ENCODE results near the gene SIRT7. TPM values are rescaled to one million over a fixed set of nuclear protein-coding genes. Genes with fewer than 3 reads are reported as not detected.

Gene SIRT7
- total RNA-seq = 3.7 TPM

GRCh38 chr17:81917565-81918332, at the start of gene SIRT7:
Gene SIRT7, minus strand, starts transcription at chr17:81918176. Its CDS starts 45 bp downstream, at chr17:81918131.
- Histone ChIP-seq H3K27ac (ENCODE audit: low read depth, low read length) (peak within 1 kb of the TSS; percentile 7), H3K9me3 (ENCODE audit: control insufficient read depth in 3 of 3, low read length in 3 of 3) (no peaks in the 10 kb centered on the region), H3K4me1 (ENCODE audit: control insufficient read depth in 3 of 3, insufficient read depth in 3 of 3, low read length in 3 of 3) (peaks cover 47 to 66% (median 51%) of the 10 kb centered on the region in 3 donors), H3K36me3 (ENCODE audit: control insufficient read depth in 3 of 3, insufficient read depth in 3 of 3, low read length in 3 of 3) (peaks cover 48 to 58% (median 56%) of the 10 kb centered on the region in 3 donors), H3K27me3 (ENCODE audit: control insufficient read depth in 3 of 3, insufficient read depth in 3 of 3, low read length in 3 of 3) (no peaks in the 10 kb centered on the region), H3K9ac (ENCODE audit: low read depth in 1 of 3, low read length in 3 of 3) (peak within 1 kb of the TSS; percentile 53 to 84 (median 57)), H3K4me3 (ENCODE audit: low read length in 3 of 3) (peak within 1 kb of the TSS; percentile 40 to 79 (median 71))

- Histone ChIP-seq H3K36me3 (ENCODE audit: control insufficient read depth in 3 of 3, insufficient read depth in 3 of 3, low read length in 3 of 3) (no peaks in the 10 kb centered on the region), H3K9ac (ENCODE audit: low read depth in 1 of 3, low read length in 3 of 3) (peak overlapping the region in 1 of 3 donors; percentile 14), H3K4me3 (ENCODE audit: low read length in 3 of 3) (no peak overlapping the region), H3K27ac (ENCODE audit: low read depth, low read length) (no peak overlapping the region), H3K9me3 (ENCODE audit: control insufficient read depth in 3 of 3, low read length in 3 of 3) (no peaks in the 10 kb centered on the region), H3K27me3 (ENCODE audit: control insufficient read depth in 3 of 3, insufficient read depth in 3 of 3, low read length in 3 of 3) (peaks cover 7 to 15% (median 13%) of the 10 kb centered on the region in 3 donors), H3K4me1 (ENCODE audit: control insufficient read depth in 3 of 3, insufficient read depth in 3 of 3, low read length in 3 of 3) (peaks cover 25 to 32% (median 29%) of the 10 kb centered on the region in 3 donors)
Measured at GRCh38 chr17:81967244-81967532, 49.2 kb upstream of the SIRT7 start.

GRCh38 chr17:81966343-81967243, 48.6 kb upstream of the SIRT7 start:
- H3K27ac ChIP-seq (ENCODE audit: low read depth, low read length) = no peak overlapping the region
- peaks cover 28 to 36% (median 32%) of the 10 kb centered on the region in 3 donors for H3K4me1 ChIP-seq (ENCODE audit: control insufficient read depth in 3 of 3, insufficient read depth in 3 of 3, low read length in 3 of 3)
- H3K9me3 ChIP-seq (ENCODE audit: control insufficient read depth in 3 of 3, low read length in 3 of 3) = no peaks in the 10 kb centered on the region
- H3K4me3 ChIP-seq (ENCODE audit: low read length in 3 of 3) = no peak overlapping the region
- H3K36me3 ChIP-seq (ENCODE audit: control insufficient read depth in 3 of 3, insufficient read depth in 3 of 3, low read length in 3 of 3) = no peaks in the 10 kb centered on the region
- no peak overlapping the region for H3K9ac ChIP-seq (ENCODE audit: low read depth in 1 of 3, low read length in 3 of 3)
- H3K27me3 ChIP-seq (ENCODE audit: control insufficient read depth in 3 of 3, insufficient read depth in 3 of 3, low read length in 3 of 3) = peaks cover 13 to 17% (median 13%) of the 10 kb centered on the region in 3 donors

GRCh38 chr17:81964081-81964849, 46.3 kb upstream of the SIRT7 start:
- no peaks in the 10 kb centered on the region for H3K9me3 ChIP-seq (ENCODE audit: control insufficient read depth in 3 of 3, low read length in 3 of 3)
- peaks cover 28 to 39% (median 38%) of the 10 kb centered on the region in 3 donors for H3K4me1 ChIP-seq (ENCODE audit: control insufficient read depth in 3 of 3, insufficient read depth in 3 of 3, low read length in 3 of 3)
- no peak overlapping the region for H3K4me3 ChIP-seq (ENCODE audit: low read length in 3 of 3)
- H3K27ac ChIP-seq (ENCODE audit: low read depth, low read length) = no peak overlapping the region
- peaks cover 19 to 25% (median 21%) of the 10 kb centered on the region in 3 donors for H3K27me3 ChIP-seq (ENCODE audit: control insufficient read depth in 3 of 3, insufficient read depth in 3 of 3, low read length in 3 of 3)
- no peaks in the 10 kb centered on the region for H3K36me3 ChIP-seq (ENCODE audit: control insufficient read depth in 3 of 3, insufficient read depth in 3 of 3, low read length in 3 of 3)
- H3K9ac ChIP-seq (ENCODE audit: low read depth in 1 of 3, low read length in 3 of 3) = no peak overlapping the region

GRCh38 chr17:81962499-81963441, 44.8 kb upstream of the SIRT7 start:
- Histone ChIP-seq H3K27me3 (ENCODE audit: control insufficient read depth in 3 of 3, insufficient read depth in 3 of 3, low read length in 3 of 3) (peaks cover 23 to 39% (median 33%) of the 10 kb centered on the region in 3 donors), H3K27ac (ENCODE audit: low read depth, low read length) (peak overlapping the region; percentile 73), H3K4me1 (ENCODE audit: control insufficient read depth in 3 of 3, insufficient read depth in 3 of 3, low read length in 3 of 3) (peaks cover 21 to 37% (median 34%) of the 10 kb centered on the region in 3 donors), H3K9ac (ENCODE audit: low read depth in 1 of 3, low read length in 3 of 3) (peak overlapping the region; percentile 57 to 76 (median 64)), H3K9me3 (ENCODE audit: control insufficient read depth in 3 of 3, low read length in 3 of 3) (no peaks in the 10 kb centered on the region), H3K36me3 (ENCODE audit: control insufficient read depth in 3 of 3, insufficient read depth in 3 of 3, low read length in 3 of 3) (no peaks in the 10 kb centered on the region), H3K4me3 (ENCODE audit: low read length in 3 of 3) (peak overlapping the region in 2 of 3 donors; percentile 40 to 54)

- peak overlapping the region; percentile 73 for H3K27ac ChIP-seq (ENCODE audit: low read depth, low read length)
- no peaks in the 10 kb centered on the region for H3K9me3 ChIP-seq (ENCODE audit: control insufficient read depth in 3 of 3, low read length in 3 of 3)
- no peaks in the 10 kb centered on the region for H3K36me3 ChIP-seq (ENCODE audit: control insufficient read depth in 3 of 3, insufficient read depth in 3 of 3, low read length in 3 of 3)
- H3K9ac ChIP-seq (ENCODE audit: low read depth in 1 of 3, low read length in 3 of 3) = peak overlapping the region; percentile 57 to 76 (median 64)
- H3K4me3 ChIP-seq (ENCODE audit: low read length in 3 of 3) = peak overlapping the region; percentile 14 to 54 (median 40)
- peaks cover 23 to 42% (median 36%) of the 10 kb centered on the region in 3 donors for H3K27me3 ChIP-seq (ENCODE audit: control insufficient read depth in 3 of 3, insufficient read depth in 3 of 3, low read length in 3 of 3)
- H3K4me1 ChIP-seq (ENCODE audit: control insufficient read depth in 3 of 3, insufficient read depth in 3 of 3, low read length in 3 of 3) = peaks cover 13 to 28% (median 27%) of the 10 kb centered on the region in 3 donors
Measured at GRCh38 chr17:81961521-81962498, 43.8 kb upstream of the SIRT7 start.

GRCh38 chr17:81961087-81961511, 43.1 kb upstream of the SIRT7 start, which contains the start of gene NOTUM:
Gene NOTUM, minus strand, starts transcription at chr17:81961187. Its CDS starts 278 bp downstream, at chr17:81960909.
- Histone ChIP-seq H3K27me3 (ENCODE audit: control insufficient read depth in 3 of 3, insufficient read depth in 3 of 3, low read length in 3 of 3) (peaks cover 23 to 44% (median 36%) of the 10 kb centered on the region in 3 donors), H3K4me1 (ENCODE audit: control insufficient read depth in 3 of 3, insufficient read depth in 3 of 3, low read length in 3 of 3) (peaks cover 13 to 28% (median 27%) of the 10 kb centered on the region in 3 donors), H3K4me3 (ENCODE audit: low read length in 3 of 3) (peak within 1 kb of the TSS in 2 of 3 donors; percentile 45 to 54), H3K9ac (ENCODE audit: low read depth in 1 of 3, low read length in 3 of 3) (peak within 1 kb of the TSS; percentile 57 to 76 (median 64)), H3K9me3 (ENCODE audit: control insufficient read depth in 3 of 3, low read length in 3 of 3) (no peaks in the 10 kb centered on the region), H3K27ac (ENCODE audit: low read depth, low read length) (peak within 1 kb of the TSS; percentile 73), H3K36me3 (ENCODE audit: control insufficient read depth in 3 of 3, insufficient read depth in 3 of 3, low read length in 3 of 3) (no peaks in the 10 kb centered on the region)

All from skeletal muscle tissue (tissue), 4 donors.